ENCODE measurements around the gene FAM107B. TPM values are rescaled to one million over a fixed set of nuclear protein-coding genes. Genes with fewer than 3 reads are reported as not detected.

Gene FAM107B
- total and polyA plus RNA-seq, 2 of the 13 experiments (the other 11 are each of a cell fraction or from before 2014, with no cell fraction given): 15.7 to 24.8 TPM

GRCh38 chr10:14603534-14604102 lies 171.1 kb downstream of the FAM107B start:
- peak overlapping the region; percentile 74 to 91 (median 82) for H3K4me3 ChIP-seq (replicated peaks in 1 of 3; ENCODE audit: insufficient read depth in 1 of 3, low read depth in 2 of 3, low read length in 3 of 3)
- POLR2A ChIA-PET: no interaction called here
- intact Hi-C loops (cut with micrococcal nuclease; ENCODE audit: unreplicated experiment) (loop anchor here (5.0 to 10.0 kb wide), 2 partner anchors 66 to 351 kb away; partner anchors contain the start of genes DCLRE1C and MEIG1), in situ Hi-C loops (cut with HindIII; ENCODE audit: extremely low pct_ligation_motif_present, low pct_unique_long_range_greater_than_20kb) (no loop called here)
- peak overlapping the region; percentile 97 for H3K4me2 ChIP-seq (ENCODE audit: low read depth, low read length)
- no peaks in the 10 kb centered on the region for H3K27me3 ChIP-seq (ENCODE audit: control insufficient read depth in 1 of 2, insufficient read depth in 2 of 2, low read length in 2 of 2)
- peak overlapping the region; percentile 74 for H3K9ac ChIP-seq (ENCODE audit: insufficient read depth, low read depth, low read length)
- H2AFZ ChIP-seq (ENCODE audit: low read length): no peak overlapping the region
- CTCF ChIA-PET (ENCODE audit: low intra/inter-chr PET ratio, low total read pairs): no interaction called here
- H3K4me1 ChIP-seq (ENCODE audit: insufficient read depth, low read length): peaks cover 71% of the 10 kb centered on the region
- H4K20me1 ChIP-seq (ENCODE audit: insufficient read depth, low read length): peaks cover 3% of the 10 kb centered on the region; the same call in 1 of the 2 replicates
- TF ChIP-seq TRIM24 (CRISPR knock-in tag; IDR thresholded peaks at IDR 0.05) (no peak), PHF8 (CRISPR knock-in tag; IDR thresholded peaks at IDR 0.05) (0 out of 2 replicates have a peak, but pooled peaks have one; percentile 27), ZFX (CRISPR knock-in tag; IDR thresholded peaks at IDR 0.05; ENCODE audit: low read depth) (0 out of 2 replicates have a peak, but pooled peaks have one; percentile 5), RBFOX2 (IDR thresholded peaks at IDR 0.05; ENCODE audit: low read depth, low read length) (peak; percentile 45), ZNF574 (CRISPR knock-in tag; IDR thresholded peaks at IDR 0.05) (no peak), RNF219 (CRISPR knock-in tag; IDR thresholded peaks at IDR 0.05) (no peak), NAIF1 (CRISPR knock-in tag; IDR thresholded peaks at IDR 0.05; ENCODE audit: borderline replicate concordance) (no peak), AGO2 (optimal IDR thresholded peaks at IDR 0.05; ENCODE audit: low read depth, low read length) (peak; percentile 47), ZNF468 (CRISPR knock-in tag; IDR thresholded peaks at IDR 0.05) (no peak)
- H3K36me3 ChIP-seq (replicated peaks in 1 of 2; ENCODE audit: control insufficient read depth in 1 of 2, insufficient read depth in 2 of 2, low read length in 2 of 2): peaks cover 3 to 9% of the 10 kb centered on the region in 2 experiments; a peak in 4 of 5 replicates
- peak; percentile 49 for ATAC-seq
- no peak overlapping the region for H3K27ac ChIP-seq (ENCODE audit: extremely low read length, insufficient read depth, low read length)
- 0% methylated on average over 3 of the region's 58 CpGs for WGBS (ENCODE audit: low lambda C conversion rate)
- FAIRE-seq: no peak
- H3K9me3 ChIP-seq (ENCODE audit: low read length): no peaks in the 10 kb centered on the region
- H3K79me2 ChIP-seq (ENCODE audit: insufficient read depth, low read length): peaks cover 39% of the 10 kb centered on the region
- BruUV-seq (replicated peaks): no TSS peak
- DNase-seq (ENCODE audit: low spot score): no peak
